Liver (tissue), 9 donors: ENCODE results near the gene SNX13. TPM values are rescaled to one million over a fixed set of nuclear protein-coding genes. Genes with fewer than 3 reads are reported as not detected.

Source experiments
- DNase-seq: peaks from one replicate; pipeline ENCODE4 v3.0.0-alpha.2; 2017; ENCODE audit warnings: low spot score
- H3K27ac ChIP-seq, 2 donors: one replicate each; pipeline ENCODE4 v1.7.0; 2013; ENCODE audit warnings: inconsistent platforms in 2 of 2, low read length in 2 of 2, control low read depth in 1 of 2, low read depth in 1 of 2, mild to moderate bottlenecking in 1 of 2
- H3K27me3 ChIP-seq, 4 donors: one replicate each; pipeline versions ENCODE4 v1.6.1 to v1.7.0; 2013; ENCODE audit warnings: low read length in 3 of 4, inconsistent platforms in 1 of 4, mild to moderate bottlenecking in 1 of 4, moderate library complexity in 1 of 4; ENCODE audit not compliant: control insufficient read depth in 4 of 4, insufficient read depth in 4 of 4
- H3K36me3 ChIP-seq, 4 donors: one replicate each; pipeline versions ENCODE4 v1.6.1 to v1.7.0; 2013; ENCODE audit warnings: low read length in 3 of 4, mild to moderate bottlenecking in 3 of 4, low read depth in 1 of 4, moderate library complexity in 1 of 4; ENCODE audit not compliant: control insufficient read depth in 4 of 4, insufficient read depth in 3 of 4
- H3K4me1 ChIP-seq, 4 donors: one replicate each; pipeline versions ENCODE4 v1.6.1 to v1.7.0; 2013; ENCODE audit warnings: low read length in 3 of 4, mild to moderate bottlenecking in 3 of 4, moderate library complexity in 1 of 4; ENCODE audit not compliant: control insufficient read depth in 4 of 4, insufficient read depth in 4 of 4
- H3K4me3 ChIP-seq, 3 donors: one replicate each; pipeline versions ENCODE4 v1.6.1 to v1.7.0; 2013; ENCODE audit warnings: low read length in 3 of 3, control low read depth in 1 of 3, low read depth in 1 of 3, mild to moderate bottlenecking in 1 of 3
- H3K9ac ChIP-seq, 2 donors: one replicate each; pipeline ENCODE4 v1.7.0; 2013; ENCODE audit warnings: low read length in 2 of 2, mild to moderate bottlenecking in 2 of 2, moderate library complexity in 2 of 2, control low read depth in 1 of 2, low read depth in 1 of 2
- H3K9me3 ChIP-seq, 4 donors: one replicate each; pipeline versions ENCODE4 v1.6.1 to v1.7.0; 2013; ENCODE audit warnings: low read length in 3 of 4; ENCODE audit not compliant: control insufficient read depth in 4 of 4
- ATF3 ChIP-seq: IDR thresholded peaks from 2 replicates; pipeline ENCODE4 v1.6.1; 2016; ENCODE audit warnings: antibody characterized with exemption
- CTCF ChIP-seq: fragments of 150-350 bp; IDR thresholded peaks from 2 replicates; pipeline ENCODE4 v1.5.1; 2017; ENCODE audit warnings: improper control_type of control experiment, low read depth, low read length; ENCODE audit not compliant: missing input control
- EGR1 ChIP-seq, 2 donors: IDR thresholded peaks; 2 replicates each; pipeline ENCODE4 v1.6.1; 2016 to 2018; ENCODE audit warnings: antibody characterized with exemption in 2 of 2, low read depth in 2 of 2
- FOXA1 ChIP-seq: IDR thresholded peaks from 2 replicates; pipeline ENCODE4 v1.6.1; 2016; ENCODE audit warnings: antibody characterized with exemption
- FOXA2 ChIP-seq: IDR thresholded peaks from 2 replicates; pipeline ENCODE4 v1.6.1; 2016; ENCODE audit warnings: antibody characterized with exemption
- GABPA ChIP-seq, 2 donors: IDR thresholded peaks in 1 of 2; conservative IDR thresholded peaks in 1 of 2; 2 replicates each; pipeline ENCODE4 v1.6.1; 2016; ENCODE audit warnings: antibody characterized with exemption in 2 of 2, mild to moderate bottlenecking in 1 of 2, moderate library complexity in 1 of 2
- HNF4A ChIP-seq, 2 donors: conservative IDR thresholded peaks; 2 replicates each; pipeline ENCODE4 v1.6.1; 2016; ENCODE audit warnings: antibody characterized with exemption in 2 of 2, mild to moderate bottlenecking in 2 of 2
- HNF4G ChIP-seq: IDR thresholded peaks from 2 replicates; pipeline ENCODE4 v1.6.1; 2016; ENCODE audit warnings: antibody characterized with exemption
- JUND ChIP-seq, 2 donors: IDR thresholded peaks; 2 replicates each; pipeline ENCODE4 v1.6.1; 2016; ENCODE audit warnings: antibody characterized with exemption in 2 of 2
- MAX ChIP-seq: IDR thresholded peaks from 2 replicates; pipeline ENCODE4 v1.6.1; 2016; ENCODE audit warnings: antibody characterized with exemption
- NR2F2 ChIP-seq: IDR thresholded peaks from 2 replicates; pipeline ENCODE4 v1.6.1; 2016; ENCODE audit warnings: antibody characterized with exemption
- RAD21 ChIP-seq, 2 donors: IDR thresholded peaks; 2 replicates each; pipeline ENCODE4 v1.6.1; 2016; ENCODE audit warnings: antibody characterized with exemption in 2 of 2, mild to moderate bottlenecking in 2 of 2
- REST ChIP-seq: IDR thresholded peaks from 2 replicates; pipeline ENCODE4 v1.6.1; 2016; ENCODE audit warnings: antibody characterized with exemption, mild to moderate bottlenecking
- RXRA ChIP-seq, 2 donors: IDR thresholded peaks; 2 replicates each; pipeline ENCODE4 v1.6.1; 2017 to 2018; ENCODE audit warnings: antibody characterized with exemption in 2 of 2, mild to moderate bottlenecking in 1 of 2
- SP1 ChIP-seq: IDR thresholded peaks from 2 replicates; pipeline ENCODE4 v1.6.1; 2018; ENCODE audit warnings: antibody characterized with exemption, mild to moderate bottlenecking
- TAF1 ChIP-seq: conservative IDR thresholded peaks from 2 replicates; pipeline ENCODE4 v1.6.1; 2016; ENCODE audit warnings: antibody characterized with exemption, mild to moderate bottlenecking
- YY1 ChIP-seq: IDR thresholded peaks from 2 replicates; pipeline ENCODE4 v1.6.1; 2016; ENCODE audit warnings: antibody characterized with exemption, mild to moderate bottlenecking
- ZBTB33 ChIP-seq: IDR thresholded peaks from 2 replicates; pipeline ENCODE4 v1.6.1; 2016; ENCODE audit warnings: antibody characterized with exemption
- WGBS: extraction: QIAGEN DNeasy Blood & Tissue Kit; methylation state at CpG from one replicate; pipeline ENCODE4 v1.1.7; 2013; 5-methylcytosine and 5-hydroxymethylcytosine counted together
- polyA plus RNA-seq, 2 donors: library from polyadenylated mRNA; stranded (reverse) in 1 of 2; unstranded in 1 of 2; fragments of 200-250 nt in 1 of 2; fragments of >200 nt in 1 of 2; fragmentation: Nextera tagmentation in 1 of 2; extraction: Ambion mirVana in 1 of 2; gene quantifications; one replicate each; pipeline versions ENCODE4 v1.2.1 to v1.2.3, GENCODE V29; 2013 to 2015
- total RNA-seq, 2 donors: library from RNA; depleted of rRNA; stranded (reverse); fragments of >200 nt; gene quantifications; one replicate each; pipeline ENCODE4 v1.2.3, GENCODE V29; 2014
- donor health status: healthy.
- donor health status: healthy.
- donor health status: healthy.
- donor health status: healthy.
- donor health status: healthy.

The SNX13 gene
- total and polyA plus RNA-seq, 4 donors, result 5.4 to 28.1 (median 14.0) TPM

- TF ChIP-seq HNF4G (no peak), TAF1 (no peak), ATF3 (no peak), HNF4A (conservative IDR thresholded peaks at IDR 0.05) (no peak), EGR1 (IDR thresholded peaks at IDR 0.05; ENCODE audit: low read depth in 2 of 2) (no peak), GABPA (IDR thresholded peaks at IDR 0.05 in 1 of 2, conservative IDR thresholded peaks at IDR 0.05 in 1 of 2) (no peak), REST (no peak), NR2F2 (no peak), FOXA2 (no peak), MAX (no peak), FOXA1 (no peak), SP1 (no peak), JUND (IDR thresholded peaks at IDR 0.05) (no peak), RAD21 (IDR thresholded peaks at IDR 0.05) (no peak), YY1 (no peak), ZBTB33 (no peak), RXRA (IDR thresholded peaks at IDR 0.05) (no peak), CTCF (no peak)
- WGBS, result 100% methylated on average over 1 of the region's 1 CpG
Observed at GRCh38 chr7:17852361-17852760, 87.9 kb downstream of the SNX13 start.

More at GRCh38 chr7:17852361-17852760, 87.9 kb downstream of the SNX13 start:
- H3K27me3 ChIP-seq, result no peaks in the 10 kb centered on the region
- H3K4me1 ChIP-seq, result no peaks in the 10 kb centered on the region
- no peak overlapping the region for H3K4me3 ChIP-seq
- no peak overlapping the region for H3K9ac ChIP-seq
- no peak overlapping the region for H3K27ac ChIP-seq
- peaks cover 0 to 11% (median 2%) of the 10 kb centered on the region in 4 donors for H3K36me3 ChIP-seq
- H3K9me3 ChIP-seq, result peaks cover 0 to 3% (median 0%) of the 10 kb centered on the region in 4 donors
- no peak for DNase-seq
